Measurements from ENCODE around the gene LOXL3.

Gene LOXL3

DNA sequence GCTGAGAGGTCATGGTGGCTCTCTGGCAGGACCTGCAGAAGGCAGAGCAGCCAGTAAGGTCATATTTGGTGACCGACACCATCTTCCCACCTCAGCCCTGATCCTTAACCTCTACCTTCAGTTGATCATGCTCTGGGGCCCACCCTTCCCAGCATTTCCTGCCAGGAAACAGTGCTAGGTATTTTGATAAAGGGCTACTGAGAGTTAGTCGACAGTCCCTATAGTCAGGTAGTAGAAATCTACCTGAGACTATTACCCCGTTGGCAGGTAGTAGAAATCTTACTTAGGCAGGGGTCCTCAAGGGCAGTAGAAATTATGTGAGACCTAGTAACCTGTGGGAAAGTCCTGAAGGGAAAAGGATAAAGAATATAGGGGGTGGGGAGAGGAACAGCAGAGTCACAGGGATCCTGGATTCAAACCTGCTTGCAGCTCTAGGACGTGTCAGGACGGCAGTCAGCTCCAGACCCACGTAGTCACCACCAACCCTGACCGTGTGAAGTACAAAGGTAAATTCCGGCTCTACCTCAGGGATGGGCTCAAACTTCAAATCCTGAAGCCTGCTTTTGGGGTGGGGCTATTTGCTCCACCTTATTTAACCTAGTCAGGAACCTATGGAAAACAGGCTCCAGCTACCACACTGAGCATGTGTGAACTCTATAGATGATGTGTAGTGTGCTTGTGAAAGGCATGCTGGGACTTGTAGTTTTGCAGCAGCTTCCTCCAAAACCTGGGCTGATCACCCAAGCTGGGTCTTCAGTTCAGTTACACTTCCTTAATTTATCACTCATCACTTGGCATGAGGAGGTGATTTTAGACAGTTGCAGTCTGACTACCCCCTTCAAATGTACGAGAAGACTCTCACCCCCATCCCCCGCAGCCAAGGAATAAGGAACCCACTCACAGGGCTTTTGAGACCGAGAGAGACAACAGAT, 27.8 kb downstream of the LOXL3 start, which contains the start of gene DQX1:
DQX1 (minus strand) TSS at position 515 of the 932 bp plus-strand sequence; CDS start at position 13, 502 bp downstream.
- peaks cover 17% of the 10 kb centered on the region; the same call in 1 of the 2 replicates for H3K36me3 ChIP-seq (ENCODE audit: insufficient read depth, low read length)
- H3K4me1 ChIP-seq (ENCODE audit: insufficient read depth, low read length, poor library complexity, severe bottlenecking), result peaks cover 24% of the 10 kb centered on the region
- no peak within 1 kb of the TSS for H2AFZ ChIP-seq (ENCODE audit: low read length)
- H3F3A ChIP-seq (ENCODE audit: low read depth), result 0 out of 2 replicates have a peak, but pooled peaks cover 3% of the 10 kb centered on the region
- peaks cover 42% of the 10 kb centered on the region for H3K79me2 ChIP-seq (ENCODE audit: insufficient read depth, low read length)
- no peak for TF ChIP-seq EZH2phosphoT487 (IDR thresholded peaks at IDR 0.05; ENCODE audit: borderline replicate concordance)
- TF ChIP-seq, protein P1, sequence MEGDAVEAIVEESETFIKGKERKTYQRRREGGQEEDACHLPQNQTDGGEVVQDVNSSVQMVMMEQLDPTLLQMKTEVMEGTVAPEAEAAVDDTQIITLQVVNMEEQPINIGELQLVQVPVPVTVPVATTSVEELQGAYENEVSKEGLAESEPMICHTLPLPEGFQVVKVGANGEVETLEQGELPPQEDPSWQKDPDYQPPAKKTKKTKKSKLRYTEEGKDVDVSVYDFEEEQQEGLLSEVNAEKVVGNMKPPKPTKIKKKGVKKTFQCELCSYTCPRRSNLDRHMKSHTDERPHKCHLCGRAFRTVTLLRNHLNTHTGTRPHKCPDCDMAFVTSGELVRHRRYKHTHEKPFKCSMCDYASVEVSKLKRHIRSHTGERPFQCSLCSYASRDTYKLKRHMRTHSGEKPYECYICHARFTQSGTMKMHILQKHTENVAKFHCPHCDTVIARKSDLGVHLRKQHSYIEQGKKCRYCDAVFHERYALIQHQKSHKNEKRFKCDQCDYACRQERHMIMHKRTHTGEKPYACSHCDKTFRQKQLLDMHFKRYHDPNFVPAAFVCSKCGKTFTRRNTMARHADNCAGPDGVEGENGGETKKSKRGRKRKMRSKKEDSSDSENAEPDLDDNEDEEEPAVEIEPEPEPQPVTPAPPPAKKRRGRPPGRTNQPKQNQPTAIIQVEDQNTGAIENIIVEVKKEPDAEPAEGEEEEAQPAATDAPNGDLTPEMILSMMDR (conservative IDR thresholded peaks at IDR 0.05; ENCODE audit: low read length), result no peak
- no peaks in the 10 kb centered on the region for H3K9me3 ChIP-seq (ENCODE audit: insufficient read depth, low read depth, low read length)
- peaks cover 18% of the 10 kb centered on the region for H4K20me1 ChIP-seq (ENCODE audit: insufficient read depth, low read length, poor library complexity, severe bottlenecking)
- peak within 1 kb of the TSS; percentile 100 for H3K4me2 ChIP-seq (ENCODE audit: low read depth, low read length, poor library complexity, severe bottlenecking)
- H3K27me3 ChIP-seq (ENCODE audit: insufficient read depth, low read length, poor library complexity, severe bottlenecking), result peaks cover 4% of the 10 kb centered on the region
- H3K9me2 ChIP-seq (replicated peaks; ENCODE audit: low read depth, low read length), result no peaks in the 10 kb centered on the region
- no peak within 1 kb of the TSS for H3K9ac ChIP-seq (ENCODE audit: low read depth, low read length, poor library complexity, severe bottlenecking)
- H3K4me3 ChIP-seq (ENCODE audit: low read length, poor library complexity, severe bottlenecking), result no peak within 1 kb of the TSS

DNA sequence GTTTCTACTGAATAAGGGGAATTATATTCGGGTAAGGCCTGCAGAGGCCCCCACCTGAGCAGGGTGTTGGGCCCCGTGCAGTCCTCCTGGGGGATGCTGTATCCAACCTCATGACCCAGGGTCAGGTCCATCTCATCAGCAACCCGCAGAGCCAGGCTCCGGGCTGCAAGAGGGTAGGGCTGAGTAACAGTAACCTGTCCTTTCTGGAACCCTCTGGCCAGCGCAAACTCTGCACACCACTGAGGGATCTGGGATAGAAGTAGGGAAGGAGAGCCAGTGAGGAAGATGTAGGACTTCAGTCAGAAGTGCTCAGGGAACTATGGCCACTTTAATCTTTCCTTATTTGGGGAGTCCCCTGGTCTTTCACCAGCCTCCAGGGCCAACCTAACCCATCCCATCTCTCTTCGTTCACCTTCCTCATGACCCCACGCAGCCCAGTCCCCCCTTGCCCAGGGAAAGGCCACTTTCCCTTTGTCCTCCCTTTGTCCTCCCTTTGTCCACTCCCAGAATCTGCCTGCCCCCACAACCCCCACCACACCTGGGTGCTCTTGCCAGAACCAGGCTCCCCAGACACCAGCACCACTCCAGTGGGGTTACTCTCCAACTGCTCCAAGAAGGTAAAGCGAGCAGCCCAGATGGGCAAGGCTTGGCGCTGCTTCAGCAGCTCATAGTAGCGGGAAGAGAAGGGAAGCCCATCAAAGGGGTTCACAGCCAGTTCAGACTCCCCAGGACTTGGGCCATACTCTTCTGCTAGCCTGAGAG, 28.6 kb downstream of the LOXL3 start:
- Histone ChIP-seq H4K20me1 (ENCODE audit: insufficient read depth, low read length, poor library complexity, severe bottlenecking) (peaks cover 18% of the 10 kb centered on the region), H3K4me3 (ENCODE audit: low read length, poor library complexity, severe bottlenecking) (no peak overlapping the region), H3K9ac (ENCODE audit: low read depth, low read length, poor library complexity, severe bottlenecking) (no peak overlapping the region), H3K36me3 (ENCODE audit: insufficient read depth, low read length) (peaks cover 17% of the 10 kb centered on the region; the same call in 1 of the 2 replicates), H3K9me3 (ENCODE audit: insufficient read depth, low read depth, low read length) (no peaks in the 10 kb centered on the region), H3F3A (ENCODE audit: low read depth) (0 out of 2 replicates have a peak, but pooled peaks cover 3% of the 10 kb centered on the region), H3K9me2 (replicated peaks; ENCODE audit: low read depth, low read length) (no peaks in the 10 kb centered on the region), H3K4me1 (ENCODE audit: insufficient read depth, low read length, poor library complexity, severe bottlenecking) (peaks cover 20% of the 10 kb centered on the region), H2AFZ (ENCODE audit: low read length) (no peak overlapping the region), H3K4me2 (ENCODE audit: low read depth, low read length, poor library complexity, severe bottlenecking) (no peak overlapping the region), H3K79me2 (ENCODE audit: insufficient read depth, low read length) (peaks cover 34% of the 10 kb centered on the region), H3K27me3 (ENCODE audit: insufficient read depth, low read length, poor library complexity, severe bottlenecking) (peaks cover 2% of the 10 kb centered on the region)
- no peak for TF ChIP-seq EZH2phosphoT487 (IDR thresholded peaks at IDR 0.05; ENCODE audit: borderline replicate concordance)
- TF ChIP-seq, protein P1 (conservative IDR thresholded peaks at IDR 0.05; ENCODE audit: low read length), result no peak

DNA sequence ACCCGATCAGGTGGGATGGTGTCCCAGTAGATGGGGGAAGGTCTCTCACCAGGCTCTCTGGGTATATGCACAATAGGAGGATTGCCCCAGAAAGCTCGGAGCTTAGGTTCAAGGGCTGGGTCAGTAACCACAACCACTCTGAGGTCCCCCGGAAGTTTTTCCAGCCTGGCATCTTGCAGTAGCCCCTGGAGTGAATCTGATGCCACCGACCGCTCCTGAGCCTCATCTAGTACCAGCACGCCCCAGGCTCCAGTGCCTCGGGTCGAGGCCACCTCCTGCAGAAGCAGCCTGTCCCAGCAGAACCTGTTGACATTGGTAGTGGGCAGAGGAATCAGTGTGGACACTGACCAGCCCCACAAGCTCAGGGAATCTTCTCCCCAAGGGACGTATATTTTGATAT, 29.7 kb downstream of the LOXL3 start:
- TF ChIP-seq EZH2phosphoT487 (IDR thresholded peaks at IDR 0.05; ENCODE audit: borderline replicate concordance), result no peak
- TF ChIP-seq, protein P1 (conservative IDR thresholded peaks at IDR 0.05; ENCODE audit: low read length), result no peak
- Histone ChIP-seq H3K9me3 (ENCODE audit: insufficient read depth, low read depth, low read length) (no peaks in the 10 kb centered on the region), H3K36me3 (ENCODE audit: insufficient read depth, low read length) (peaks cover 17% of the 10 kb centered on the region; the same call in 1 of the 2 replicates), H3K9me2 (replicated peaks; ENCODE audit: low read depth, low read length) (no peaks in the 10 kb centered on the region), H3F3A (ENCODE audit: low read depth) (0 out of 2 replicates have a peak, but pooled peaks cover 3% of the 10 kb centered on the region), H2AFZ (ENCODE audit: low read length) (no peak overlapping the region), H4K20me1 (ENCODE audit: insufficient read depth, low read length, poor library complexity, severe bottlenecking) (peaks cover 16% of the 10 kb centered on the region), H3K27me3 (ENCODE audit: insufficient read depth, low read length, poor library complexity, severe bottlenecking) (no peaks in the 10 kb centered on the region), H3K4me1 (ENCODE audit: insufficient read depth, low read length, poor library complexity, severe bottlenecking) (peaks cover 20% of the 10 kb centered on the region), H3K79me2 (ENCODE audit: insufficient read depth, low read length) (peaks cover 25% of the 10 kb centered on the region), H3K4me2 (ENCODE audit: low read depth, low read length, poor library complexity, severe bottlenecking) (no peak overlapping the region), H3K9ac (ENCODE audit: low read depth, low read length, poor library complexity, severe bottlenecking) (no peak overlapping the region), H3K4me3 (ENCODE audit: low read length, poor library complexity, severe bottlenecking) (no peak overlapping the region)

Measured in Loucy (cell line).